ENCODE results near the gene DLGAP3. TPM values are rescaled to one million over a fixed set of nuclear protein-coding genes. Genes with fewer than 3 reads are reported as not detected.

The DLGAP3 gene, protein sequence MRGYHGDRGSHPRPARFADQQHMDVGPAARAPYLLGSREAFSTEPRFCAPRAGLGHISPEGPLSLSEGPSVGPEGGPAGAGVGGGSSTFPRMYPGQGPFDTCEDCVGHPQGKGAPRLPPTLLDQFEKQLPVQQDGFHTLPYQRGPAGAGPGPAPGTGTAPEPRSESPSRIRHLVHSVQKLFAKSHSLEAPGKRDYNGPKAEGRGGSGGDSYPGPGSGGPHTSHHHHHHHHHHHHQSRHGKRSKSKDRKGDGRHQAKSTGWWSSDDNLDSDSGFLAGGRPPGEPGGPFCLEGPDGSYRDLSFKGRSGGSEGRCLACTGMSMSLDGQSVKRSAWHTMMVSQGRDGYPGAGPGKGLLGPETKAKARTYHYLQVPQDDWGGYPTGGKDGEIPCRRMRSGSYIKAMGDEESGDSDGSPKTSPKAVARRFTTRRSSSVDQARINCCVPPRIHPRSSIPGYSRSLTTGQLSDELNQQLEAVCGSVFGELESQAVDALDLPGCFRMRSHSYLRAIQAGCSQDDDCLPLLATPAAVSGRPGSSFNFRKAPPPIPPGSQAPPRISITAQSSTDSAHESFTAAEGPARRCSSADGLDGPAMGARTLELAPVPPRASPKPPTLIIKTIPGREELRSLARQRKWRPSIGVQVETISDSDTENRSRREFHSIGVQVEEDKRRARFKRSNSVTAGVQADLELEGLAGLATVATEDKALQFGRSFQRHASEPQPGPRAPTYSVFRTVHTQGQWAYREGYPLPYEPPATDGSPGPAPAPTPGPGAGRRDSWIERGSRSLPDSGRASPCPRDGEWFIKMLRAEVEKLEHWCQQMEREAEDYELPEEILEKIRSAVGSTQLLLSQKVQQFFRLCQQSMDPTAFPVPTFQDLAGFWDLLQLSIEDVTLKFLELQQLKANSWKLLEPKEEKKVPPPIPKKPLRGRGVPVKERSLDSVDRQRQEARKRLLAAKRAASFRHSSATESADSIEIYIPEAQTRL
- 0.22 TPM for total RNA-seq
- under 1 TPM; 0.15 to 0.95 (median 0.25) TPM for polyA plus RNA-seq (ENCODE audit: insufficient read depth in 1 of 8, insufficient read length in 8 of 8, low replicate concordance in 1 of 8)
- long read RNA-seq, donor 1, result 0 reads
- long read RNA-seq, donor 2, result 0 reads
- long read RNA-seq, donor 3, result 0 reads
- long read RNA-seq, donor 4, result 0 reads
- long read RNA-seq, donor 5, result 0 reads
- long read RNA-seq, donor 6, result 0 reads
- long read RNA-seq, donor 7, result 0 reads
- long read RNA-seq, donor 8, result 0 reads
- long read RNA-seq, donor 9, result 0 reads
- long read RNA-seq, donor 10, result 0 reads
- long read RNA-seq, donor 11, result 0 reads

DNA sequence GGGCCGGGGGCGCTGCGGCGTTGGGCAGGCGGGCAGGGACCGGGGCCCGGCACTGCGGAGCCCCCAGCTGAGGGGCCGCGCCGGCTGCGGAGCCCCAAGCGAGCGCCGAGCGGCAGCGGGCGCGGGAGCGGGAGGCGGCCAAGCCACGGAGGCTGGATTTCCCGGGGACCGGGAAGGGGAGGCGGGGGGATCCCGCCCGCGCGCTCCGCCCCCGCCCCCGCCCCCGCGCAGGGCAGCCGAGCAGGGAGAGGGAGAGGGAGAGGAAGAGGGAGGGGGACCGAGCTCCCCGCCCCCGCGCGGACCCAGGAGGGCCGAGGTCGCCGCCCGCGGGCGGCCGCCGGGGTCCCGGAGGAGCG is at the start of gene DLGAP3:
Gene DLGAP3 (minus strand): TSS at position 154 of the 356 bp plus-strand sequence. CDS start 24,267 bp downstream, outside the sequence.
- Histone ChIP-seq H3K27ac (ENCODE audit: low read length) (no peak within 1 kb of the TSS), H3K4me3 (ENCODE audit: low read length) (peak within 1 kb of the TSS; percentile 5), H3K9me3 (replicated peaks; ENCODE audit: control insufficient read depth, low read depth, low read length) (no peaks in the 10 kb centered on the region), H3K36me3 (ENCODE audit: control insufficient read depth, insufficient read depth, low read length) (no peaks in the 10 kb centered on the region), H3K27me3 (ENCODE audit: control insufficient read depth, insufficient read depth, low read length) (peaks cover 57% of the 10 kb centered on the region), H3K4me1 (ENCODE audit: control insufficient read depth, insufficient read depth, low read length) (peaks cover 10% of the 10 kb centered on the region)
- WGBS (ENCODE audit: insufficient coverage), result under 1% methylated on average over 50 of the region's 50 CpGs
- DNase-seq, result peak; percentile 16

DNA sequence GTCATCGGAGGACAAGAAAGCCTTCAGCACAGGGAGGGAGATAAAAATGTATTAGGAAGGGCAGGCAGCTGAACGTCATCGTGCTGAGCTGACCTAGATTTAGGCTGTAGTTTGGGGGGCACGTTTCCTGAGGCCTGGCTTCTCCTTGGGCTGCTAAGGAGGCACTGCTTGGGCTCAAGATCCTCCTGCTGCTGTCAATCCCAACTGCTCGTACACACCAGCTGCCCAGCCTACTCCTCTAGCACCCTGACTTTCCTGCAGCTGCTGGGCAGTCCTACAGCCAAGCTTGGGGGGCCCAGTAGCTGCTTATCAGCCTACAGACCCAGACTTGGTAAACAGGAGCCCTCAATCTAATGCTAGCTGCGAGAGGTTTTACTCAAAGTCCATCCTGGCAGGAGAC is 49.5 kb upstream of the DLGAP3 start:
- Histone ChIP-seq H3K27me3 (ENCODE audit: control insufficient read depth, insufficient read depth, low read length) (no peaks in the 10 kb centered on the region), H3K36me3 (ENCODE audit: control insufficient read depth, insufficient read depth, low read length) (peaks cover 13% of the 10 kb centered on the region), H3K9me3 (replicated peaks; ENCODE audit: control insufficient read depth, low read depth, low read length) (no peaks in the 10 kb centered on the region), H3K27ac (ENCODE audit: low read length) (peak overlapping the region; percentile 45), H3K4me1 (ENCODE audit: control insufficient read depth, insufficient read depth, low read length) (peaks cover 26% of the 10 kb centered on the region), H3K4me3 (ENCODE audit: low read length) (no peak overlapping the region)
- DNase-seq, result peak; percentile 57
- WGBS (ENCODE audit: insufficient coverage), result 40% methylated on average over 6 of the region's 6 CpGs

DNA sequence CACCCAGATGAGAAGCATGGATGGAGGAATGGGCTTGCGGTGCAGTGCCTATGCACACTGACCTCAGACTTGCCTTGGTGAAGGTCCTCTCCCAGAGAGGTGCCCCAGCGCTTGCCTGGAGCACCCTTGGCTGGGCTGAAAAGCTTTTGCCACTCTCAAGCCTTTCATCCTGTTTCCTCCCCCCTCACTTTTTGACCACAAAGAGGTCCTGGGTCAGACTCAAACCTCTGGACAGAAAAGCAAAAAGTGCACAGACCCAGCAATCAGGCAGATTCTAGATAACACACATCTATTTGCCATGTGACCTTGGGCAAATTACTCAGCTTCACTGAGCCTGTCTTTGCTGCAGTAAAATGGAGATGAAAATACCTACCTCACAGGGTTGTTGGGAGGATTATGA is 48.4 kb upstream of the DLGAP3 start:
- Histone ChIP-seq H3K27ac (ENCODE audit: low read length) (no peak overlapping the region), H3K9me3 (replicated peaks; ENCODE audit: control insufficient read depth, low read depth, low read length) (no peaks in the 10 kb centered on the region), H3K4me3 (ENCODE audit: low read length) (no peak overlapping the region), H3K36me3 (ENCODE audit: control insufficient read depth, insufficient read depth, low read length) (peaks cover 13% of the 10 kb centered on the region), H3K27me3 (ENCODE audit: control insufficient read depth, insufficient read depth, low read length) (no peaks in the 10 kb centered on the region), H3K4me1 (ENCODE audit: control insufficient read depth, insufficient read depth, low read length) (peaks cover 17% of the 10 kb centered on the region)
- DNase-seq, result no peak
- 83% methylated on average over 2 of the region's 2 CpGs for WGBS (ENCODE audit: insufficient coverage)

DNA sequence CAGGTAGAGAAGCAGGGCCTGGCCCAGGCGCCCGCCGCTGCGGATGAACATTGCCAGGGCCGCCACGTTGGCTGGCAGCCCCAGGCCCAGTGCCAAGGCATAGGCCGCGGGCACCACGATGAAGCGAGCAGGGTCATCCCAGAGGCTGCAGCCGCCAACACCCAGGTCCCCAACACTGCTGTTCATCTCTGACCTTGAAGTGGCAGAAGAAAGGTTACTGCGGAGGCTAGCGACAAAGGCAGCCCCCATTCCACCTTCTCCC is 47.7 kb upstream of the DLGAP3 start:
- Histone ChIP-seq H3K9me3 (replicated peaks; ENCODE audit: control insufficient read depth, low read depth, low read length) (no peaks in the 10 kb centered on the region), H3K4me1 (ENCODE audit: control insufficient read depth, insufficient read depth, low read length) (peaks cover 12% of the 10 kb centered on the region), H3K4me3 (ENCODE audit: low read length) (no peak overlapping the region), H3K27me3 (ENCODE audit: control insufficient read depth, insufficient read depth, low read length) (no peaks in the 10 kb centered on the region), H3K36me3 (ENCODE audit: control insufficient read depth, insufficient read depth, low read length) (peaks cover 12% of the 10 kb centered on the region), H3K27ac (ENCODE audit: low read length) (no peak overlapping the region)
- DNase-seq, result no peak
- WGBS (ENCODE audit: insufficient coverage), result 94% methylated on average over 11 of the region's 13 CpGs

DNA sequence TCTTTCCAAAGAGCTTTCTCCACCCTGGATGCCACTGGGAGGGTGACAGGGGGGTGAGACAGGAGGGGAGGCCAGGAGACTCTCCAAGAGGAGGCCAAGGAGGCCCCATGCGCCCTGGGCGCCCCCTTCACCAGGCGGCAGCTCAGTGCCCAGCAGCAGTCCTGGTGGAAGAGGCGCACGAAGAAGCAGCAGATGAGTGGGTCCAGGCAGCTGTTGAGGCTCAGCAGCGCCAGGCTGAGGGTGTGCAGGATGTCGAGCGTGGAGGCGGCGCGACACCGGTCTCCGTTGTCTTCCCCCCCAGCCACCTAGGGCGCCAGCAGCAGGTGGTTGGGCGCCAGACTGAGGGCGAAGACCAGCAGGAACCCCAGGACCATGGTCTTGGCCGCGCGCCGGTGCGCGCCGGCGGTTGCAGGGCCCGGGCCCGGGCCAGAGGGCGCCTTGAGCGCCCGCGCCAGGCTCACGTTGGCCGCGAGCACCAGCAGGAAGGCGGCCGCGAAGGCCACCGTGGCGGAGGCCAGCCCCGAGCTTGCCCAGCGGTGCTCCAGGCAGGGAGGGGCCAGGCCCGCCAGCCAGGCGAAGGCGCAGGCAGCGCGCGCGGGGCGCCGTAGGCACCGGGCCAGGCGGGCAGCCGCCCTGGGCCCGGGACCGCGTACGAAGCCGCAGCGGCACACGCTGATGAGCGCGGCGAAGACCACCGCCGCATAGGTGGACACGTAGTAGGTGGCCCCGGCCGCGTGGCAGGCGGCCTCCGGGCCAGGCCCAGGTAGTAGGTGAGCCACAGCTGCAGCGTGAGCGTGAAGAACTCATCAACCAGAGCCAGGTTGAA is 47.1 kb upstream of the DLGAP3 start:
- no peaks in the 10 kb centered on the region for H3K27me3 ChIP-seq (ENCODE audit: control insufficient read depth, insufficient read depth, low read length)
- H3K4me3 ChIP-seq (ENCODE audit: low read length), result no peak overlapping the region
- no peaks in the 10 kb centered on the region for H3K9me3 ChIP-seq (replicated peaks; ENCODE audit: control insufficient read depth, low read depth, low read length)
- H3K36me3 ChIP-seq (ENCODE audit: control insufficient read depth, insufficient read depth, low read length), result peaks cover 7% of the 10 kb centered on the region
- H3K27ac ChIP-seq (ENCODE audit: low read length), result no peak overlapping the region
- no peak for DNase-seq
- peaks cover 12% of the 10 kb centered on the region for H3K4me1 ChIP-seq (ENCODE audit: control insufficient read depth, insufficient read depth, low read length)
- 37% methylated on average over 68 of the region's 72 CpGs for whole genome bisulfite sequencing (ENCODE audit: insufficient coverage)

DNA sequence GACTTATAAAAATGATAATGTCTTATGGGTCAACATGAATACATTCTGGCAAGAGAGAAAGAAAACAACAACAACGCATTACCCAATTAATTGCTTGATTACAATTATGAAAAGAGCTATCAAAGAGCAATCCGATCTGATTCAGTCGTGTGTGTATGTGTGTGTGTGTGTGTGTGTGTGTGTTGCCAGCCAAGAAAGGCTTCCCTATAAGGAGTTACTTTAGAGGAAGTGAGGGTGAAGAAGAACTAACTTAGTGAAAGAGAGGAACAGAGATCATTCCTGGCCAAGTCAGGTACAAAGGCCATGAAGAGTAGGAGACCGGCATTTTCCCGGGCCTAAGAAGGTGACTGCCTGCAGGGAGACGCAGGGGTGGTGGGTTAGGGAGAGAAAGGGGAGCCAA is 46.3 kb upstream of the DLGAP3 start:
- 93% methylated on average over 3 of the region's 6 CpGs for WGBS (ENCODE audit: insufficient coverage)

DNA sequence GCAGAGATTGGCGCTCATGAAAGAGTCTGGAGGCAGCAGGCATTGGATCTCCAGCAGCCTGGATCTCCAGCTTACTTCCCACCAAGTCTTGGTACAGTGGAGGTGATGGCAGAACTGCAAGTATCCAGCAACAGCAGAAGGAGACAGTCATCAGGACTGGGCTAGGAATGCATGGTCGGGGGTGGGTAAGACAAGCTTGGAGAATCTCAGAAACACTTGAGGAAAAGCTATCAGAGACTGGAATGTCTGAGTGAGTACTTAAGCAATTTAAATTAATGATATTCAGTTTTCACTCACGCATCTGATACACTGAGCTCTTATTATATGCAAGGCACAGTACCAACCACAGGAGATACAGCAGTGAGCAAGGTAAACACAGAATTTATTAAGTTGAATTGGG is 45.9 kb upstream of the DLGAP3 start:
- WGBS (ENCODE audit: insufficient coverage), result 92% methylated on average over 2 of the region's 3 CpGs
- no peak overlapping the region for H3K27ac ChIP-seq (ENCODE audit: low read length)
- no peaks in the 10 kb centered on the region for H3K9me3 ChIP-seq (replicated peaks; ENCODE audit: control insufficient read depth, low read depth, low read length)
- H3K4me3 ChIP-seq (ENCODE audit: low read length), result no peak overlapping the region
- H3K27me3 ChIP-seq (ENCODE audit: control insufficient read depth, insufficient read depth, low read length), result no peaks in the 10 kb centered on the region
- H3K4me1 ChIP-seq (ENCODE audit: control insufficient read depth, insufficient read depth, low read length), result peaks cover 12% of the 10 kb centered on the region
- no peak for DNase-seq
- peaks cover 3% of the 10 kb centered on the region for H3K36me3 ChIP-seq (ENCODE audit: control insufficient read depth, insufficient read depth, low read length)

More for the DNA sequence above, 46.3 kb upstream of the DLGAP3 start:
- Histone ChIP-seq H3K36me3 (ENCODE audit: control insufficient read depth, insufficient read depth, low read length) (peaks cover 3% of the 10 kb centered on the region), H3K27ac (ENCODE audit: low read length) (no peak overlapping the region), H3K4me1 (ENCODE audit: control insufficient read depth, insufficient read depth, low read length) (peaks cover 12% of the 10 kb centered on the region), H3K9me3 (replicated peaks; ENCODE audit: control insufficient read depth, low read depth, low read length) (no peaks in the 10 kb centered on the region), H3K27me3 (ENCODE audit: control insufficient read depth, insufficient read depth, low read length) (no peaks in the 10 kb centered on the region), H3K4me3 (ENCODE audit: low read length) (no peak overlapping the region)
- no peak for DNase-seq

DNA sequence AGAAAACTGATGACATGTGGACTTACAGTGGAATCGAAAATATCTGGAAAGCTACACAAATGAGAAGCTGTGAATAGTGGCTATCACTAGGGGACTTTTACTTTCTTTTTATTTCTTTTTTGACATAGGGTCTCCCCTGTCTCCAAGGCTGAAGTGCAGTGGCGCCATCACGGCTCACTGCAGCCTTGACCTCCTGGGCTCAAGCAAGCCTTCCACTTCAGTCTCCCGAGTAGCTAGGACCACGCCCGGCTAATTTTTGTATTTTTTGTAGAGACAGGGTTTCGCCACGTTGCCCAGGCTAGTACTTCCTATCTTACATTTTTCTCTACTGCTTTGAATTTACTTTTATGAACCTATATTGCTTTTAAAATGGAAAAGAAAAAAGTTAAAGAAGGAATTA is 45.2 kb upstream of the DLGAP3 start:
- Histone ChIP-seq H3K9me3 (replicated peaks; ENCODE audit: control insufficient read depth, low read depth, low read length) (no peaks in the 10 kb centered on the region), H3K4me3 (ENCODE audit: low read length) (no peak overlapping the region), H3K27me3 (ENCODE audit: control insufficient read depth, insufficient read depth, low read length) (no peaks in the 10 kb centered on the region), H3K4me1 (ENCODE audit: control insufficient read depth, insufficient read depth, low read length) (peaks cover 12% of the 10 kb centered on the region), H3K27ac (ENCODE audit: low read length) (no peak overlapping the region), H3K36me3 (ENCODE audit: control insufficient read depth, insufficient read depth, low read length) (peaks cover 3% of the 10 kb centered on the region)
- WGBS (ENCODE audit: insufficient coverage), result 60% methylated on average over 3 of the region's 8 CpGs
- no peak for DNase-seq

DNA sequence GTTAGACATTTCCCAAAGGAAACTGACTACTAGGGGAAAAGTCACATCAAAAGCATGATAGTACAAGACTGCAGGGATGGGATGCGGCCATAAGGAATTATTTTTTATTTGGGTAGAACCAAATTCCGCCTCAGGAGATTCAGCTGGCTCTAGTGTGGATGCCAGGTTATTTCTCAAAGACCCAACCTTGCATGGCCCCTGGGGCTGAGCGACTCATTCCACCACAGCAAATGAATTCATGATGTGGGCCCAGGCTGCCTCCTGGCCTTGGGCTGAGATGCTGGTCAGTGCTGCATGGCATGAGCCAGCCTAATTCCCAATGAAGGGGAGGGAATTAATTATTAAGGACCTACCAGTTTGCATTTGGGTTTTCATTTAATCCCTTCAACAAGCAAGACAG is 43.9 kb upstream of the DLGAP3 start:
- Histone ChIP-seq H3K27me3 (ENCODE audit: control insufficient read depth, insufficient read depth, low read length) (no peaks in the 10 kb centered on the region), H3K4me1 (ENCODE audit: control insufficient read depth, insufficient read depth, low read length) (peaks cover under 1% of the 10 kb centered on the region), H3K4me3 (ENCODE audit: low read length) (no peak overlapping the region), H3K9me3 (replicated peaks; ENCODE audit: control insufficient read depth, low read depth, low read length) (peaks cover 4% of the 10 kb centered on the region), H3K27ac (ENCODE audit: low read length) (no peak overlapping the region), H3K36me3 (ENCODE audit: control insufficient read depth, insufficient read depth, low read length) (peaks cover 3% of the 10 kb centered on the region)
- no peak for DNase-seq
- WGBS (ENCODE audit: insufficient coverage), result no CpG with 5 or more reads among the region's 3 CpGs

All from muscle of leg (tissue), 16 donors.